BE2C (cell line): ENCODE data around the gene CARMIL3.

Source experiments
- DNase-seq: peaks from one replicate; pipeline ENCODE4 v3.0.0-alpha.2; 2020
- H3K27me3 ChIP-seq: fragments of 250-450 bp; sonication (Bioruptor Pico); 2 replicates; pipeline ENCODE4 v1.5.1; 2020; ENCODE audit warnings: mild to moderate bottlenecking
- H3K36me3 ChIP-seq: fragments of 250-450 bp; sonication (Bioruptor Pico); 2 replicates; pipeline ENCODE4 v1.5.1; 2020; ENCODE audit warnings: mild to moderate bottlenecking
- H3K4me1 ChIP-seq: fragments of 250-450 bp; sonication (Bioruptor Pico); 2 replicates; pipeline ENCODE4 v1.5.1; 2020
- H3K4me3 ChIP-seq: 2 replicates; pipeline ENCODE4 v1.5.1; 2011; ENCODE audit warnings: low read depth, low read length
- H3K9me3 ChIP-seq: fragments of 250-450 bp; sonication (Bioruptor Pico); 2 replicates; pipeline ENCODE4 v1.5.1; 2020
- TF ChIP-seq, protein P1 (sequence below): IDR thresholded peaks from 2 replicates; pipeline ENCODE4 v1.5.1; 2012; ENCODE audit warnings: mild to moderate bottlenecking, low read depth, low read length

The CARMIL3 gene

DNA sequence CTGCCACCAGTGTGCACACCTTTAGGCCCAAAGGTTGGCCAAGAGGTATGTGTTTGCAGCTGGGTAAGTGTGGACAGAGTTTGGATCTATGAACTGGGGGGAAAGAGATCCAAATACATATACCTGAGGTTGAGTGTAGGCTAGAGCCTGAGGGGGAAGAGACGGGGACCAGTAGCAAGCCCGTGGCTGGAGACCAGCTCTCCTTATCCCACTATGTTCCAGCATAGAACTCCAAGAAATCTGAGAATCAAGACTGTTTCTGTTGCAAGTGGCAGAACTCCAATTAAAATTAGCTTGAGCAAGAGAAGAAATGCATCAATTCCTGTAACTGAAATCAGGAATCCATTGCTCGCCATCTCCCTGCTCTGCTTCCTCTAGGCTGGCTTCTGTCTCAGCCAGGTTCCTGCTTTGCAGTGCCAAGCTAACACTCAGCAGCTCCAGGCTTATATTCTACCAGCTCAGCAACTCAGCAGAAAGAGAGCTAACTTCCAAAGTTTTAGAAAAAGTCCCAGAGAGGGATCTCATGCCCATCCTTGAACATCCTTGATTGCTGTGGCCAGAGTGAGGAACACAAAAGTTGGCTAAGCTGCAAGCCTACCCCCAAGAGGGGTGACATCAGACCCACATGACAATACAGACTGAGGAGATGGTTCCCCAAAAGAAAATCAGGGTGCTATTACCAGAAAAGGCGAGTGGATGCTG is 40.8 kb downstream of the CARMIL3 start:
- Histone ChIP-seq H3K36me3 (peaks cover 5% of the 10 kb centered on the region; the same call in 1 of the 2 replicates), H3K4me1 (peaks cover 10% of the 10 kb centered on the region), H3K4me3 (no peak overlapping the region), H3K9me3 (no peaks in the 10 kb centered on the region), H3K27me3 (no peaks in the 10 kb centered on the region)
- no peak for DNase-seq
- TF ChIP-seq, protein P1, sequence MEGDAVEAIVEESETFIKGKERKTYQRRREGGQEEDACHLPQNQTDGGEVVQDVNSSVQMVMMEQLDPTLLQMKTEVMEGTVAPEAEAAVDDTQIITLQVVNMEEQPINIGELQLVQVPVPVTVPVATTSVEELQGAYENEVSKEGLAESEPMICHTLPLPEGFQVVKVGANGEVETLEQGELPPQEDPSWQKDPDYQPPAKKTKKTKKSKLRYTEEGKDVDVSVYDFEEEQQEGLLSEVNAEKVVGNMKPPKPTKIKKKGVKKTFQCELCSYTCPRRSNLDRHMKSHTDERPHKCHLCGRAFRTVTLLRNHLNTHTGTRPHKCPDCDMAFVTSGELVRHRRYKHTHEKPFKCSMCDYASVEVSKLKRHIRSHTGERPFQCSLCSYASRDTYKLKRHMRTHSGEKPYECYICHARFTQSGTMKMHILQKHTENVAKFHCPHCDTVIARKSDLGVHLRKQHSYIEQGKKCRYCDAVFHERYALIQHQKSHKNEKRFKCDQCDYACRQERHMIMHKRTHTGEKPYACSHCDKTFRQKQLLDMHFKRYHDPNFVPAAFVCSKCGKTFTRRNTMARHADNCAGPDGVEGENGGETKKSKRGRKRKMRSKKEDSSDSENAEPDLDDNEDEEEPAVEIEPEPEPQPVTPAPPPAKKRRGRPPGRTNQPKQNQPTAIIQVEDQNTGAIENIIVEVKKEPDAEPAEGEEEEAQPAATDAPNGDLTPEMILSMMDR: no peak

DNA sequence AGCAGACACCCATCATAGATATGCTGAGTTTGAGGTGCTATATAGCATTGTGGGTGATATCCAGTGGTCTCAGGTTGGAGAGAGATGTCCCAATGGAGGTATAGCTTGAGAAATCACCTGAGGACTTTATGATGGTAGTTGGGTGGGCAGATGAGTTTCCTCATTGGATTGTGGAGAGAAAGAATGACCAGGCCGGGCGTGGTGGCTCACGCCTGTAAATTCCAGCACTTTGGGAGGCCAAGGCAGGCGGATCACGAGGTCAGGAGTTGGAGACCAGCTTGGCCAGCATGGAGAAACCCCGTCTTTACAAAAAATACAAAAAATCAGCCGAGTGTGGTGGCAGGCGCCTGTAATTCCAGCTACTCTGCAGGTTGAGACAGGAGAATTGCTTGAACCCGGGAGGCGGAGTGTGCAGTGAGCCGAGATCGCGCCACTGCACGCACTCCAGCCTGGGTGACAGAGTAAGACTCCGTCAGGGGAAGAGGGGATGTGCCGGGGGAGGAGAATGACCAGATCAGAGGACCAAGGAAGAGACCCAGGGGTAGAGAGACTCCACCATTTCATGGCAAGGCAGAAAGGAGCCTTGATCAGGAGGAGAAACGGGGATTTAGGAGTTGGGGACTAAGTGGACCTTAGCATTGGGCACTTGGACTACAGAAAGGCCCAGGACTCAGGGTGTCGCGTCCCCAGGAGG is 41.5 kb downstream of the CARMIL3 start:
- H3K4me1 ChIP-seq: peaks cover 10% of the 10 kb centered on the region
- H3K9me3 ChIP-seq: no peaks in the 10 kb centered on the region
- H3K27me3 ChIP-seq: no peaks in the 10 kb centered on the region
- no peak for DNase-seq
- peaks cover 9% of the 10 kb centered on the region; the same call in 1 of the 2 replicates for H3K36me3 ChIP-seq
- TF ChIP-seq, protein P1: no peak
- peak overlapping the region; percentile 2; the same call in 1 of the 2 replicates for H3K4me3 ChIP-seq

DNA sequence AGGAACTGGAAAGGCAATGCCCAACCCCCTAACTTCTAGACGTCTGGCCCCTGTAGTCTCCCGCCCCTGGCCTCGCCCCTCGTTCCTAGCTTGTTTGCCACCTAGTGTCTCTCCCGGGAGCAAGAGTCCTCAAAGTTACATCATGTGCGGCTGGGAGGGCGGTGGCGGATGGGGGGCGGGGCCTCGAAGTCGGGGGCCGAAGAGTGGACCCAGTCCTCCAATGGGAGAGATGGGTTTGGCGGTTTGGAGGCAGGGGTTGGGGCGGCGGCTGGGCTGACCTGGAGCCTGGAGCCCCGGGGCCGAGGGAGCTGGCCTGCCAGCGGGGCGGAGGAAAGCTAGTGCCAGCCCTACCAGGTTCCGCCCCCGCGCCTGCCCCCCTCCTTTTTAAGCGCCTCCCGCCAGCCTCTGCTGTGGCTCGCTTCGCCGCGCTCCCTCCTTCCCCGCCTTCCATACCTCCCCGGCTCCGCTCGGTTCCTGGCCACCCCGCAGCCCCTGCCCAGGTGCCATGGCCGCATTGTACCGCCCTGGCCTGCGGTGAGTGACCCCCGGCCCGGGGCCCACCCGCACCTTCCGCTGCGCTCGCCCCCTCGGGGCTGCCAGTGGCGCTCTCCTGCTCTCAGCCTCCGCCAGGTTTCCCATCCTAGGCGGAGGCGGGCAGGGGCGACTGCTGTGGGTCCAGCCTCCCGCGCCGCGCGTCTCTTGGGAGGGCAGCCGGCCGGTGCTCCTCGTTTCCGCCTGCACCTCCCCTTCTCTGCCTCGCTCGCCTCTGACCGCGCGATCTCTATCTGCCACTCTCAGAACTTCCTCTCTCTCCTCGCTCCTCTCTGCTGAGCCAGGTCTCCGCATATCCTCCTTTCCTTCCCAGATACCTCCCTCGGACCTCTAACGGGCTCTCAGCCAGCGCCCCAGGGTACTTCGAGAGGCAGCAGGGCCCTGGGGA is 42.4 kb downstream of the CARMIL3 start, which contains the start of gene PCK2:
Gene PCK2, plus strand, starts transcription at position 411 of the 940 bp plus-strand sequence. Its CDS starts 95 bp downstream, at position 506.
- peak within 1 kb of the TSS; percentile 99 for H3K4me3 ChIP-seq
- H3K4me1 ChIP-seq: peaks cover 10% of the 10 kb centered on the region
- H3K9me3 ChIP-seq: no peaks in the 10 kb centered on the region
- TF ChIP-seq, protein P1: peak; percentile 11; the same call in 1 of the 2 replicates
- no peaks in the 10 kb centered on the region for H3K27me3 ChIP-seq
- peak; percentile 98 for DNase-seq
- peaks cover 17% of the 10 kb centered on the region for H3K36me3 ChIP-seq

DNA sequence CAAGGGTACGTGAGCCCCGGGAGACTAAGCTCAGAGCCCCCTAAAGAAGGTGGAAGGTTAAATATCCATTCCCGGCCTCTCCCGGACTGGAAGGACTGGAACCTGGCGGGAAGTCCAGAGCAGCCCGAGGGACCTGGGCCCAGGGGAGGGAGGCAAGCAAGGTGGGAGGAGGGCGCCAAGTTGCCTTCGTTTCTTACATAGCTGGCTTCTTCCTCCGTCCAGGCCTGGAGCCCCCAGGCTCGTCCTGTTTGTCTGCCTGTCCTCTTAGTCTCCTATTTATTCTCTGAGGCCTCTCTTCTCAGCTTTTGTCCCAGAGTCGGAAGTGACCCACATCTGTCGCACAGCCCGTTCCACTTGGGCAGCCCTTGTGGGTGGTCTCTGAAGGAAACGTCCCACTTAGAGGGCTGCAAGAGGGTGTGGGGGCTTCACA is 43.0 kb downstream of the CARMIL3 start:
- no peaks in the 10 kb centered on the region for H3K27me3 ChIP-seq
- no peaks in the 10 kb centered on the region for H3K9me3 ChIP-seq
- H3K36me3 ChIP-seq: peaks cover 24% of the 10 kb centered on the region
- peak overlapping the region; percentile 99 for H3K4me3 ChIP-seq
- H3K4me1 ChIP-seq: peaks cover 10% of the 10 kb centered on the region
- DNase-seq: no peak
- TF ChIP-seq, protein P1: no peak

DNA sequence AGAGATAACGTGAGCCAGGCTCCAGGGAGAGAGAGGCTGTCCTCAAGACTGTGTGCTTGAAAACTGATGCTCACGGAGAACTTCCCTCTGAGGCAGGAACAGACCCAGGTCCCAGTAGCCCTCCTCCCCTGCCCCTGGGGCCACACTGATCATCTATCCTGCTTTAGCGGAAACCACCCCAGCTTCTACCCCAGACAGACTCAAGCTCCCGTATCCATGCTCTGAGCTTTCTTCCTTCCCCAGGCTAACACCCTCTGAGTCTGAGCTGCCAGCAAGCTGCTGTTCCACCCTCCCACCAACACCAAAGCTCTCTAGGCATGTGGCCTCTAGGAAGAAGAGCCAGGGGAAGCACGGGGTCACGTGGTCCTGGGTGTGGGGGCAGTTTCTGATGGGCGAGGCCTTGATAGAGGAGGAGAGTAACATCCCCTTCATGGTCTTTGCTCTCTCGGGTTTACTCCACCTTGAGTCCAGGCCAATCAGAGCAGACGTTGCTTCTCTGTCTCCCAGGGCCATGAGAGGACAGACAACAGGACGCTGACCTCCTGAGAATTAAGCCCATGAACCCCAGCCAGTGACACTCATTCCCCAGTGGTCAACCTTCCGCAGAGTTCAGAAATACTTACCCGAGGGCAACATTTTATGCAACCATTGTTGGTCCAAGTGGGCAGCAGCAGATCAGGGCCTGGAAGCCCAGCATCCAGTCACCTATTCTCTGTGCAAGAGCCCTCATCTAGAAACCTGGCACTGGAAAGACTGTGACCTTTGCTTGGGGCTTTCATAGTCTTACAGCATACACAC is 43.7 kb downstream of the CARMIL3 start:
- Histone ChIP-seq H3K4me1 (peaks cover 8% of the 10 kb centered on the region), H3K9me3 (no peaks in the 10 kb centered on the region), H3K27me3 (no peaks in the 10 kb centered on the region), H3K4me3 (peak overlapping the region; percentile 99), H3K36me3 (peaks cover 29% of the 10 kb centered on the region)
- peak; percentile 90 for DNase-seq
- TF ChIP-seq, protein P1: no peak
